Measurements from ENCODE around the gene APOBEC3F. TPM values are rescaled to one million over a fixed set of nuclear protein-coding genes. Genes with fewer than 3 reads are reported as not detected.
A peak's percentile ranks its signal among the peaks of the same experiment; 100 is the strongest.
"Not testable (repeated sequence)": the region's sequence is repeated elsewhere in the genome, so short reads cannot be mapped to it uniquely, and the experiment has no call there.

APOBEC3F gene
- total RNA-seq, 1 donor from 2014 or later: 2.8 TPM

- TF ChIP-seq, protein P1, sequence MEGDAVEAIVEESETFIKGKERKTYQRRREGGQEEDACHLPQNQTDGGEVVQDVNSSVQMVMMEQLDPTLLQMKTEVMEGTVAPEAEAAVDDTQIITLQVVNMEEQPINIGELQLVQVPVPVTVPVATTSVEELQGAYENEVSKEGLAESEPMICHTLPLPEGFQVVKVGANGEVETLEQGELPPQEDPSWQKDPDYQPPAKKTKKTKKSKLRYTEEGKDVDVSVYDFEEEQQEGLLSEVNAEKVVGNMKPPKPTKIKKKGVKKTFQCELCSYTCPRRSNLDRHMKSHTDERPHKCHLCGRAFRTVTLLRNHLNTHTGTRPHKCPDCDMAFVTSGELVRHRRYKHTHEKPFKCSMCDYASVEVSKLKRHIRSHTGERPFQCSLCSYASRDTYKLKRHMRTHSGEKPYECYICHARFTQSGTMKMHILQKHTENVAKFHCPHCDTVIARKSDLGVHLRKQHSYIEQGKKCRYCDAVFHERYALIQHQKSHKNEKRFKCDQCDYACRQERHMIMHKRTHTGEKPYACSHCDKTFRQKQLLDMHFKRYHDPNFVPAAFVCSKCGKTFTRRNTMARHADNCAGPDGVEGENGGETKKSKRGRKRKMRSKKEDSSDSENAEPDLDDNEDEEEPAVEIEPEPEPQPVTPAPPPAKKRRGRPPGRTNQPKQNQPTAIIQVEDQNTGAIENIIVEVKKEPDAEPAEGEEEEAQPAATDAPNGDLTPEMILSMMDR (IDR thresholded peaks at IDR 0.05; ENCODE audit: partially characterized antibody, unreplicated experiment): no peak
- Mint-ChIP-seq H3K27me3 (ENCODE audit: unreplicated experiment) (peaks cover 7% of the 10 kb centered on the region), H3K36me3 (ENCODE audit: unreplicated experiment) (no peaks in the 10 kb centered on the region), H3K4me1 (ENCODE audit: low read depth, unreplicated experiment) (peaks cover 7% of the 10 kb centered on the region), H3K9me3 (ENCODE audit: unreplicated experiment) (peaks cover 1% of the 10 kb centered on the region), H3K4me3 (ENCODE audit: unreplicated experiment) (no peak overlapping the region), H3K27ac (ENCODE audit: unreplicated experiment) (no peak overlapping the region)
- DNase-seq: no peak
Measured at GRCh38 chr22:39016592-39016991, 24.1 kb upstream of the APOBEC3F start.

DNA sequence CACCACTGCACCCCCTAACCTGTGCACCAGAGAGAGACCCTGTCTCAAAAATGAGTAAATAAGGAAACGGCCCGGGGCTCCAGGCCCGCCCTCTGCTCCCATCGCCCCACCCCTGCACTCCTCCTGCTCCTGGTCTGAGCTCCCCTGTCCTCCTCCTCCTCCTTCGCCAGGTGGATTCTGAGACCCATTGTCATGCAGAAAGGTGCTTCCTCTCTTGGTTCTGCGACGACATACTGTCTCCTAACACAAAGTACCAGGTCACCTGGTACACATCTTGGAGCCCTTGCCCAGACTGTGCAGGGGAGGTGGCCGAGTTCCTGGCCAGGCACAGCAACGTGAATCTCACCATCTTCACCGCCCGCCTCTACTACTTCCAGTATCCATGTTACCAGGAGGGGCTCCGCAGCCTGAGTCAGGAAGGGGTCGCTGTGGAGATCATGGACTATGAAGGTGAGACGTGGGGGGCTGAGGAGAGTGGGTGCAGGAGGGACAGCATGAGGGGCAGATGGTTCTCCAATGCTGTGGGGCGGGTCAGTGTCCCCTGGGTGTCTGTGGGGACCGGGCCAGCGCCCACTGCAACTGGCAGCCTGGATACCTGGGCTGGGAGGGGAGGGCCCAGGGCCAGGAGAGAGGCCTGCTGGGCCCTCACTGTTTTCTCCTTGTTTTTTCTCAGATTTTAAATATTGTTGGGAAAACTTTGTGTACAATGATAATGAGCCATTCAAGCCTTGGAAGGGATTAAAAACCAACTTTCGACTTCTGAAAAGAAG lies 22.9 kb upstream of the APOBEC3F start:
- peaks cover 1% of the 10 kb centered on the region for H3K9me3 Mint-ChIP-seq (ENCODE audit: unreplicated experiment)
- DNase-seq: no peak
- no peak overlapping the region for H3K4me3 Mint-ChIP-seq (ENCODE audit: unreplicated experiment)
- peaks cover 8% of the 10 kb centered on the region for H3K27me3 Mint-ChIP-seq (ENCODE audit: unreplicated experiment)
- H3K36me3 Mint-ChIP-seq (ENCODE audit: unreplicated experiment): no peaks in the 10 kb centered on the region
- peaks cover 7% of the 10 kb centered on the region for H3K4me1 Mint-ChIP-seq (ENCODE audit: low read depth, unreplicated experiment)
- H3K27ac Mint-ChIP-seq (ENCODE audit: unreplicated experiment): no peak overlapping the region
- TF ChIP-seq, protein P1 (IDR thresholded peaks at IDR 0.05; ENCODE audit: partially characterized antibody, unreplicated experiment): no peak

GRCh38 chr22:39020021-39020651 lies 20.5 kb upstream of the APOBEC3F start:
- not testable (repeated sequence) for H3K4me1 Mint-ChIP-seq (ENCODE audit: low read depth, unreplicated experiment); DNase-seq; H3K9me3 Mint-ChIP-seq (ENCODE audit: unreplicated experiment); H3K36me3 Mint-ChIP-seq (ENCODE audit: unreplicated experiment); H3K27me3 Mint-ChIP-seq (ENCODE audit: unreplicated experiment)
- Mint-ChIP-seq H3K27ac (ENCODE audit: unreplicated experiment) (peak overlapping the region; percentile 71), H3K4me3 (ENCODE audit: unreplicated experiment) (peak overlapping the region; percentile 80)

GRCh38 chr22:39021552-39022250 lies 19.0 kb upstream of the APOBEC3F start:
- peaks cover 4% of the 10 kb centered on the region for H3K9me3 Mint-ChIP-seq (ENCODE audit: unreplicated experiment)
- H3K27me3 Mint-ChIP-seq (ENCODE audit: unreplicated experiment): peaks cover 7% of the 10 kb centered on the region
- DNase-seq: no peak
- no peaks in the 10 kb centered on the region for H3K36me3 Mint-ChIP-seq (ENCODE audit: unreplicated experiment)
- TF ChIP-seq, protein P1 (IDR thresholded peaks at IDR 0.05; ENCODE audit: partially characterized antibody, unreplicated experiment): no peak
- H3K4me3 Mint-ChIP-seq (ENCODE audit: unreplicated experiment): no peak overlapping the region
- H3K27ac Mint-ChIP-seq (ENCODE audit: unreplicated experiment): no peak overlapping the region
- peaks cover 4% of the 10 kb centered on the region for H3K4me1 Mint-ChIP-seq (ENCODE audit: low read depth, unreplicated experiment)

DNA sequence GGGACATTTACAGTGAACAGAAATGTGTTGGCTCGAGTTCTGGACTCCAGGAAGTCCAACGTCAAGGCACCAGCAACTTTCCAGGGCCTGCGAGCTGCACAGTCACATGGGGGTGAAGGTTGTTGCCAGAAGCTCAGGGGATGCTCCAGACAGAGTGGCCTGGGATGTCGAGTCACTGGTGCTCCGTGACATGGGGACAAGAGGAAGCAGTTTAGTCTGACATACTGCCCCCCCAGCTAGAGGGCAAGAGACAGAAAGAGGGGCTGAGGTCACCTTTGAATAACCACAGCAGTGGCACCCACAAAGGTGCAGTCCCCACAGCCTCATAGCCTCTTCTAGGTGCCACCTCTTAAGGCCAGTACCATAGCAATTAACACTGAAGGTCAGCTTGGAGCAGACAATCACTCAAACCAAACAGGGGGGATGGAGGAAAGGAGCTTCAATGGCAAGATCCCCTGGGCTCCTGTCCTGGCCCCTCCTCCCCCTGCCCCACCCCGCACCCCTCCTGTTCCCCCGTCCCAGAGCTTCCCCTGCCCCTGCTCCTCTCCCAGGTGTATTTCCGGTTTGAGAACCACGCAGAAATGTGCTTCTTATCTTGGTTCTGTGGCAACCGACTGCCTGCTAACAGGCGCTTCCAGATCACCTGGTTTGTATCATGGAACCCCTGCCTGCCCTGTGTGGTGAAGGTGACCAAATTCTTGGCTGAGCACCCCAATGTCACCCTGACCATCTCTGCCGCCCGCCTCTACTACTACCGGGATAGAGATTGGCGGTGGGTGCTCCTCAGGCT lies 15.9 kb upstream of the APOBEC3F start:
- TF ChIP-seq, protein P1 (IDR thresholded peaks at IDR 0.05; ENCODE audit: partially characterized antibody, unreplicated experiment): no peak
- no peak for DNase-seq
- H3K9me3 Mint-ChIP-seq (ENCODE audit: unreplicated experiment): peaks cover 2% of the 10 kb centered on the region
- no peak overlapping the region for H3K27ac Mint-ChIP-seq (ENCODE audit: unreplicated experiment)
- peaks cover 7% of the 10 kb centered on the region for H3K27me3 Mint-ChIP-seq (ENCODE audit: unreplicated experiment)
- H3K36me3 Mint-ChIP-seq (ENCODE audit: unreplicated experiment): no peaks in the 10 kb centered on the region
- H3K4me3 Mint-ChIP-seq (ENCODE audit: unreplicated experiment): no peak overlapping the region
- peaks cover 4% of the 10 kb centered on the region for H3K4me1 Mint-ChIP-seq (ENCODE audit: low read depth, unreplicated experiment)
